GM21360 (cell line): Measurements from ENCODE around the gene SLC25A11.
A peak's percentile ranks its signal among the peaks of the same experiment; 100 is the strongest.
"Not testable (repeated sequence)": the region's sequence is repeated elsewhere in the genome, so short reads cannot be mapped to it uniquely, and the experiment has no call there.

ENCODE experiments used
- ATAC-seq: cut with Tn5 transposase; IDR thresholded peaks from one replicate; pipeline ENCODE4 v1.9.1; 2021; ENCODE audit warnings: mild to moderate bottlenecking, moderate library complexity; ENCODE audit not compliant: unreplicated experiment

The SLC25A11 gene

DNA sequence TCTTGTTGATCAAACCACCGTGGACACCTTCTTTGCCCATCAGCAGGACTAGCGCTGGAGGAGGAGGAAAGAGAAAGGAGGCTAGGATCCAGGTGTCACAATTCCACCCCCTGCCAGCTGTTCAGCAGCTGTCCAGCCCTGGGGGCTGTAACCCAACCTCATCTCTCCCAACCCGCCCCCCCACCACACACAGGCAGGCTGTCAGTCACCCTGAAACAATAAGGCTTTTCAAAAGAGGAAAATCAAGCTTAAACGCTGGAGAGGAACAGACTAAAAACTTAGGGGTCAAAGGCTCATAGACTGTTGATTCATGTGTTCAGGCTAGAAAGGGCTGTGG, 6.1 kb upstream of the SLC25A11 start:
- no peak for ATAC-seq

DNA sequence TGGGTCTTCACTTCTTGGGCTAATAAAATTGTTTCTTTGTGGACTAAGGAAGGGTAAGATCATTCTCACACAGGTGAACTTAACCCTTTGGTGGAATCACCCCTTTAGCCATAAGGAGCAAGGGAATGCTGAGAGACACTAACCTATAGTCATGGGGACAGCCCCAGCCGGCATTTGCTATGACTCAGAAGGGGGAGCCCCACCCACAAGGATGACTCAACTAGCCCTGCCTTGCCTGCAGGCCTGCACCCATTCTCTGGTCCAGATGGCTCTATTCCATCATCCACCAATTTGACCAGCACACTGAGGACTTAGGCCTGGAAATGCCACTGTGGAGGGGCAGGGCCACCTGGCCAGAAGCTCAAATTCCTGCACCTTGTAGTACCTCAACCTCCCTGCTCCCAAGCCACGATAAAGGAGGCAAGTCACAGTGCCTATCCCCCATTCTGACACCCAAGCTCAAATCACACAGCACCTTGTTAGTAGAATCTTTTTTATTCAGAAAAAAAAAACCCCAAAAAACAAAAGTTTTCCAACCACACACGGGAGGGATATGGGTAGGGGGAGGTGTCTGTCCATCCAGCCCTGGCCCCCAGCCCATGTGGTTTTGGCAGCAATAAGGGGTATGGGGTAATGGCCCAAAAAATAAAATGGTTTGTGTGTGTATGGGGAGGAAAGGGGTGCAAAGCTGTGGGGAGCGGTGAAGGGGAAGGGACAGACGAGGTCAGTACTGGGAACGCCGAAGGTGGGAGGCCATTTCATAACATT, 5.5 kb upstream of the SLC25A11 start:
- no peak for ATAC-seq

- no peak for ATAC-seq
These were observed 4.8 kb upstream of the SLC25A11 start for GRCh38 chr17:4944554-4945175.

DNA sequence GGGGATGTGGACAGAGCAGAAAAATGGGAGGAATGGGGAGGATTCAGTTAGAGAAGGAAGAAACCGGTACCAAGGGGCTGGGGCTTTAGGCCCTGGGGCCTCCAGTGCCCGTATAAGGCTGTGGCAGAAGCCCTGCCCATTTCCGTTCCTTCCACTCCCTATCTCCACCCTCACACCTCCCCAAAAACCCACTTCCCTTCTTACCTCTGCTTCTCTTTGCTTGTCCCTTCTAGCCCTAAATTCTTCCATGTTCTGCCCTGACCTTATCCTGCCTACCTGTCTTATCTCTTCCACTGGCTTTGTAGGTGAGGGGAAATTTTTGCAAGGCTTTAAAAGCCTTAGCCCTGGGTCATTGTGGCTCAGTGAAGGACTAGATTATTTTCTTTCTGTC, 4.3 kb upstream of the SLC25A11 start:
- ATAC-seq = no peak

DNA sequence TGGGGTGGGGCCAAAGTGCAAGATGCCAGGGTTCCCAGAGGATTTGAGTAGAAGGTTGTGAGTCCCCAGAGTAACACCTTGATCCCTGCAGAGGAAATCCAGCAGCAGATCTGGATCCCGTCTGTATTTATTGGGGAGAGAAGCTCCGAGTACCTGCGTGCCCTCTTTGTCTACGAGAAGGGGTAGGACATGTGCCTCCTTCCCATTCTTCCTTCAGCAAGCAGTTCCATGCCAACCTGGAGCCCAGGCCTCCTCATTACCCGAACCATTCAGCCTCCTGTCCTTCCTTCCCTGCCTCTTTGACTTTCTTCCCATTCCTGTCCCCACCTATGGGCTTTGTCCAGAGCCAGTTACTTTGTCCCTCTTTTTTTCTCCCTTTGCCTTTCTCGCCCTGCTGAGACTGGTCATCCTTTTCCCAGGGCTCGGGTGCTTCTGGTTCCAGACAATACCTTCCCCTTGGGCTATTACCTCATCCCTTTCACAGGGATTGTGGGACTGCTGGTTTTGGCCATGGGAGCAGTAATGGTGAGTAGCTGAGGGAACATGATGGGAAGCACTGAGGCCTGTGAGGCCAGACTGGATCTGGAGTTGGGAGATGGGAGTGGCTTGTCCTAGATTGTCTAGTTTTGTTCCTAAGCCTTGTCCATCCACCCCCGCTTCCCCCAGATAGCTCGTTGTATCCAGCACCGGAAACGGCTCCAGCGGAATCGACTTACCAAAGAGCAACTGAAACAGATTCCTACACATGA, 3.1 kb upstream of the SLC25A11 start:
- no peak for ATAC-seq

DNA sequence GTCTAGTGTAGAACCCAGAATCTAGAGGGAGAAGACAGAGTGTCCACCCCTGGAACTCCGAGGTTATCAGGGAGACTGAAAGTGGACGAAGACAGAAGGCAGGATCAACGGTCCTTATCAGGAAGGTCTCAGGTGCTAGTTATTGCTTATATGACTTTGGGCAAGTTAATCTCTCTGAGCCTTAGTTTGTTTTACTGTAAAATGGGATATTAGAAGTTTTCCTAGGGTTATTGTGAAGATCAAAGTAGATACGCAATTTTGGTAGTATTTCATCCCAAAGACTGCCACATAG, 1.4 kb upstream of the SLC25A11 start:
- no peak for ATAC-seq

DNA sequence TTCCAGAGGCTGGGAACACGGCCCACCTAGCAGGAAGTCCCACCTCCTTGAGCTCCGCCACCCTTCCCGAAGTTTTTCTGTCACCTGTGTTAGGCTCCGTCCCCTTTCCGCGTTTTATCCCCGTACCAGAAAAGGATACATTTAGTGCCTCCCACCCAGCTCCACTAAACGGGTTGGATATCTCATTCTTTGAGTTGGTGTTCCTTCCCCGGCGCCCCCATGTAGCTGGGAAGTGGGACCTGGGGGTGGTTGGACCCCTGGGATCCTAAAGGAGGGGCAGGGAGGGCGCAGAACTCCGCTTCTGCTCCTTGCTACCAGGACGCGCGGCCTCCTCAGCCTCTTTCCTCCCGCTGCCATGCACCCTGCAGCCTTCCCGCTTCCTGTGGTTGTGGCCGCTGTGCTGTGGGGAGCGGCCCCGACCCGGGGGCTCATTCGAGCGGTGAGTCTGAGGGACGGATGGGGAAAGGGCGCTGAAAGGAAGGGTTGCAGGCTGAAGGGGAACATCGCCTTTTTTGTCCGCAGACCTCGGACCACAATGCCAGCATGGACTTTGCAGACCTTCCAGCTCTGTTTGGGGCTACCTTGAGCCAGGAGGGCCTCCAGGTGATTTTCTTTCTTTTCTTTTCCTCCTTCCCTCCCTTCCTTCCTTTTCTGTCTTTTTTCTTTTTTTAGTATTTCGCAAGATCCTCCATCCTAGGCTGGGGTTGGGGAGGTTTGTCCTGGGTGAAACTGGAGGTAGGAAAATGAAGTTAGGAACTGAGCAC, 891 bp upstream of the SLC25A11 start:
- no peak for ATAC-seq

DNA sequence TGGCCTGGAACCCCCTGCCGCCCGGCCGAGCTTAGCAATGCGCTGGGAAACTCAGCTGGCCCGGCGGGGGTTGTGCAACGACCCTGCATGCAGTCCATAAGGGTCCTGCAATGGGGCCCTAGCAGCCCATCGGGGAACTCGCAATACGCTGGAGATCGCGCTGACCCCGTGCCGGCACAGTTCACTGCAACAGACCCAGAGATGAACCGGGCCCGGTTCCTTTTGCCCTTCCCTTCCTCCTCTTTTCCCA, 375 bp downstream of the SLC25A11 start:
- peak; percentile 2 for ATAC-seq

GRCh38 chr17:4938688-4939545, 929 bp downstream of the SLC25A11 start:
- ATAC-seq = no peak

DNA sequence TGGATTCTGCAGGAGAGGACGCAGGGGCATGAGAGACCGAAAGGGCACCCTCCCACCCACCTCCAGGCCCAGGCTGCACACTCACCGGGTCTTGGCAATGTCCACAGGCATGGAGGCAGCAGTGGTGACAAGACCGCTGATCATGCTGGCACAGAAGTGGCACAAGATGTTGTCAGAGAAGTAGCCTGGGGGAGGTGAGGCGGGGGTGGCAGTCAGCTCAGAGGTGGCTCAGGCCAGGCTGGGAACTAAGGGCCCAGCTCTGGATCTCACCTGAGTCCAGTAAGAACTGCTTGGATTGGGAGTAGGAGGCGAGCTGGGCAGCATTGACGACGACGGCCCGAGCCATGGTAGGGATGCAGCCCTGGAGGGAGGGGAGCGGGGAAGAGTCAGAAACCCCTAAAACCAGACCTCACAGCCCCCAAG, 1.8 kb downstream of the SLC25A11 start:
- no peak for ATAC-seq

DNA sequence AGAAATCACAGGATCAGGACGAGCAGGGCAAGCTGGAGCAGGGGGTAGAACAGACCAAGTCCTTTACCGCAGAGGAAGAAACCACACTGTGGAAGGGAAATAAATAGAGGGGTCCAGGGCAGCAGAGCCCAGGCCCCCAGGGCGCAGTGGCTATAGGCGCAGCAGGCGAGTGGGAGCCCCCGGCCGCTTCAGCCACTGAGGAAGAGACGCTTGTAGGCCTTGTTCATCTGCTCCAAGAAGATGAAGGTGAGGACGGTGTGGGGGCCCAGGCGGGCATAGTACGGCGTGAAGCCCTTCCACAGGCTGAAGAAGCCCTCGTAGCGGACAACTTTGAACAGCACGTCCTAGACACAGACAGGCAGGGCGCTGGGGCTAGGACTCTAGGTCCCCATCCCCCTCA, 2.3 kb downstream of the SLC25A11 start:
- no peak for ATAC-seq

GRCh38 chr17:4936436-4936835, 3.4 kb downstream of the SLC25A11 start:
- ATAC-seq = no peak

- no peak for ATAC-seq
These were observed 4.2 kb downstream of the SLC25A11 start for GRCh38 chr17:4935650-4936049.

GRCh38 chr17:4934173-4934979, 5.5 kb downstream of the SLC25A11 start:
- no peak for ATAC-seq

DNA sequence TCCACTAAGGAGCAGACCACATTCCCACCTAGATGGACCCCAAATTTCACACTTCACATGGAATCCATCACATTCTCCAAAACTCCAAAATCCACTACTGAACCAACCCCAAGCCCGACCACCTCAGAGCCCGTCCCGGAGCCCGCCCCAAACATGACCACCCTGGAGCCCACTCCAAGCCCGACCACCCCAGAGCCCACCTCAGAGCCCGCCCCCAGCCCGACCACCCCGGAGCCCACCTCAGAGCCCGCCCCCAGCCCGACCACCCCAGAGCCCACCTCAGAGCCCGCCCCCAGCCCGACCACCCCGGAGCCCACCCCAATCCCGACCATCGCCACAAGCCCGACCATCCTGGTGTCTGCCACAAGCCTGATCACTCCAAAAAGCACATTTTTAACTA, 6.2 kb downstream of the SLC25A11 start:
- no peak for ATAC-seq

- no peak for ATAC-seq
These were observed 7.1 kb downstream of the SLC25A11 start for GRCh38 chr17:4932756-4933155.

GRCh38 chr17:4931963-4932362, 7.9 kb downstream of the SLC25A11 start, which contains the start of gene GP1BA:
TSS of gene GP1BA (plus strand) at chr17:4932277. CDS start at chr17:4932605, 328 bp downstream.
- ATAC-seq = no peak

GRCh38 chr17:4928881-4929280, 11.0 kb downstream of the SLC25A11 start:
- ATAC-seq = no peak

DNA sequence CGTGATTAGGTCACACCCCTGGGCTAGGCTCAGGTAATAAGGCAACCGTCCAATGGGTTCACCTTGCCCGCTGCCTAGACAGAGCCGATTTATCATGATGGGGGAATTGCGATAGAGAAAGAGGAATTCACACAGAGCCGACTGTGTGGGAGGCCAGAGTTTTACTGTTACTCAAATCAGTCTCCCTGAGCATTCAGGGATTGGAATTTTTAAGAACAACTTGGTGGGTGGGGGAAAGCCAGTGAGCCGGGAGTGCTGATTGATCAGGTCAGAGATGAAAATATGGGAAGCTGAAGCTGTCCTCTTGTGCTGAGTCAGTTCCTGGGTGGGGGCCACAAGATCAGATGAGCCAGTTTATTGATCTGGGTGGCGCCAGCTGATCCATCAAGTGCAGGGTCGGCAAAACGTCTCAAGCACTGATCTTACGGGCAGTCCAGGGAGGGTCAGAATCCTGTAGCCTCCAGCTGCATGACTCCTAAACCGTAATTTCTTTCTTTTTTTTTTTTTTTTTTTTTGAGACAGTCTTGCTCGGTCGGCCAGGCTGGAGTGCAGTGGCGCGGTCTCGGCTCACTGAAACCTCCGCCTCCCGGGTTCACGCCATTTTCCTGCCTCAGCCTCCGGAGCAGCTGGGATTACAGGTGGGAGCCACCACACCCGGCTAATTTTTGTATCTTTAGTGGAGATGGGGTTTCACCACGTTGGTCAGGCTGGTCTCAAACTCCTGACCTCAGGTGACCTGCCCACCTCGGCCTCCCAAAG, 13.1 kb downstream of the SLC25A11 start:
- not testable (repeated sequence) for ATAC-seq
